ENCODE measurements around the gene ERLIN1. TPM values are rescaled to one million over a fixed set of nuclear protein-coding genes. Genes with fewer than 3 reads are reported as not detected.

Gene ERLIN1
- total RNA-seq, 2 donors from 2014 or later: 7.2 to 10.8 TPM

DNA sequence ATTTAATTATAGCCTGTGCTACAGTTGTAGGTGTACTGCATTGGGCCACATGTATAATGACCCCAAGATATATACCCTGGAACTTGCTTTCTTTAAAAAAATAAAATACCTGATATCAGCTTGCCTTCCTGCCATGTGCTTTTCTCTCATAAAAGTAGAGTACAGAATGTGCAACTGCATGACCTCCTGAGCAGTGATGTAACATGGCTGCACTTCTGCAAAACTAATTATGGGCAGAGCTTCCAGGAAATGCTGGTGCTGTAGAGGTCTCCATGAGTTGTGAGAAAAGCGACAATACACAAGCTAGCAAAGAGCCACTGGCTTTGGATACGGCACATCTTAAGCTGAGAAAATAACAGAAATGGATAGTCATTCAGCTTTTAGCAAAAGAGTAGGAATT, 6.5 kb upstream of the ERLIN1 start:
- TF ChIP-seq, protein P1, sequence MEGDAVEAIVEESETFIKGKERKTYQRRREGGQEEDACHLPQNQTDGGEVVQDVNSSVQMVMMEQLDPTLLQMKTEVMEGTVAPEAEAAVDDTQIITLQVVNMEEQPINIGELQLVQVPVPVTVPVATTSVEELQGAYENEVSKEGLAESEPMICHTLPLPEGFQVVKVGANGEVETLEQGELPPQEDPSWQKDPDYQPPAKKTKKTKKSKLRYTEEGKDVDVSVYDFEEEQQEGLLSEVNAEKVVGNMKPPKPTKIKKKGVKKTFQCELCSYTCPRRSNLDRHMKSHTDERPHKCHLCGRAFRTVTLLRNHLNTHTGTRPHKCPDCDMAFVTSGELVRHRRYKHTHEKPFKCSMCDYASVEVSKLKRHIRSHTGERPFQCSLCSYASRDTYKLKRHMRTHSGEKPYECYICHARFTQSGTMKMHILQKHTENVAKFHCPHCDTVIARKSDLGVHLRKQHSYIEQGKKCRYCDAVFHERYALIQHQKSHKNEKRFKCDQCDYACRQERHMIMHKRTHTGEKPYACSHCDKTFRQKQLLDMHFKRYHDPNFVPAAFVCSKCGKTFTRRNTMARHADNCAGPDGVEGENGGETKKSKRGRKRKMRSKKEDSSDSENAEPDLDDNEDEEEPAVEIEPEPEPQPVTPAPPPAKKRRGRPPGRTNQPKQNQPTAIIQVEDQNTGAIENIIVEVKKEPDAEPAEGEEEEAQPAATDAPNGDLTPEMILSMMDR (IDR thresholded peaks at IDR 0.05): no peak
- DNase-seq (ENCODE audit: low spot score): no peak
- Histone ChIP-seq H3K27me3 (no peaks in the 10 kb centered on the region), H3K9me3 (no peaks in the 10 kb centered on the region), H3K27ac (no peak overlapping the region), H3K36me3 (peaks cover 46% of the 10 kb centered on the region), H3K4me1 (peaks cover 0 to 10% of the 10 kb centered on the region in 2 donors), H3K4me3 (no peak overlapping the region)

DNA sequence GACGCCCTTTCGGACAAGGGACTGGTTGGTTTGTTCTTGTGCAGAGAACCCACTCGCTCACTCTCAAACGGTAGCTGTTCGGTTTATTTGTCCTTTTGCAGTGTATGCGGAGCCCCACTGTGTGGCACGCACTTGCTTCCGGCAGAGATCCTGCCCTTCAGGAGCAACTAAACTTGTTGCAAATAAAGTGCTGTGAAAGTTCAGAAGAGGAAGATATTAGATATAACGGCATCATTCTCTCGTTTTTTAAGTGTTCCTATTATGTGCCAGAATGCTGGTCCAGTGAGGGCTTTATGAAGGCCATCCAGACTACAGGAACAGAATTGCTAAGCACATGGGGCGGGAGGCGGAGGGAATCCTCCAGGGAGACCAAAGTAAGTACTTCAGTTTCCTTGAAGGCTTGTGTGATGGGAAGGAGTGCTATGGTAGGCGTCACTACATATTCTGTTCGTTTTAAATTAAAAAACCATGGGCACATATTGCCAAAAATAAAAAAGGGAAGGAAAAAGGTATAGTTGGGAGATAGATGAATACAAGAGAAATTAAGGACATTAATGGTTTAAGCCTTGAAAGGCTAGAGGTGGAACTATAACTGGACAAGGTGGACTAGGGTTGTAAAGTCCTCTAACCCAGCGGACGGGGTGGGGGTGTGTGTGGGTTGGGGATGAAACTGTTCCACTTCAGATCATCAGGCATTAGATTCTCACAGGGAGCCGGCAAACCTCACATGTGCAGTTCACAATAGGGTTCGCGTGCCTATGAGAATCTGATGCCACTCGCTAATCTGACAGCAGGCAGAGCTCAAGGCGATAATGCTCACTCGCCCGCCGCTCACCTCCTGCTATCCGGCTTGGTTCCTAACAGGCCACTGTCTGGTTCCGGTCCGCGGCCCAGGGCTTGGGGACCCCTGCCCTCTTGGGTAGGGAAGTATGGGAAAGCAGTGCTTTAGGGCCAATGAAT, 704 bp upstream of the ERLIN1 start:
- TF ChIP-seq, protein P1 (IDR thresholded peaks at IDR 0.05): no peak
- Histone ChIP-seq H3K27ac (peak overlapping the region; percentile 86 to 89), H3K36me3 (peaks cover 17% of the 10 kb centered on the region), H3K4me1 (peaks cover 0 to 26% of the 10 kb centered on the region in 2 donors), H3K4me3 (peak overlapping the region; percentile 86 to 93), H3K9me3 (no peaks in the 10 kb centered on the region), H3K27me3 (no peaks in the 10 kb centered on the region)
- peak; percentile 68 for DNase-seq (ENCODE audit: low spot score)

DNA sequence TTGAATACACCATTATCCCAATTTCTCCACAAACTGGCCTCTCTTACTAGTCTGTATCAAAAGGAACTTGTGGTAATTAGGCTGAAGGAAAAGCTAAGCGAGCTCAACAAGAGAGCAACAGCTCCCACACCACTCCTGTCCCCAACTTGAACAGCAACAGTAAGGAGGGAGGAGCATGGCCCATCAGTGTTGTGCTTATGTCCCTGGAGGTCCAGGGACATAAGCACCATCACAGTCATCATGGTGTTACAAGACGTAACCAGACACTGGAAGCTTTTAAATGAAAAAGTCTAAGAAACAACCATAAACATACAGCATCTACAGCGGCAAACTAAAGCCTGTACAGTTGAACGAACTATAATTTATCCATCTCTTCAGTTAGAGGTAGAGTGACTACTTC, 989 bp downstream of the ERLIN1 start:
- no peak for DNase-seq (ENCODE audit: low spot score)
- Histone ChIP-seq H3K27ac (peak overlapping the region; percentile 86 to 89), H3K4me1 (peaks cover 0 to 26% of the 10 kb centered on the region in 2 donors), H3K27me3 (no peaks in the 10 kb centered on the region), H3K9me3 (no peaks in the 10 kb centered on the region), H3K4me3 (peak overlapping the region; percentile 86 to 93), H3K36me3 (peaks cover 2% of the 10 kb centered on the region)
- TF ChIP-seq, protein P1 (IDR thresholded peaks at IDR 0.05): no peak

DNA sequence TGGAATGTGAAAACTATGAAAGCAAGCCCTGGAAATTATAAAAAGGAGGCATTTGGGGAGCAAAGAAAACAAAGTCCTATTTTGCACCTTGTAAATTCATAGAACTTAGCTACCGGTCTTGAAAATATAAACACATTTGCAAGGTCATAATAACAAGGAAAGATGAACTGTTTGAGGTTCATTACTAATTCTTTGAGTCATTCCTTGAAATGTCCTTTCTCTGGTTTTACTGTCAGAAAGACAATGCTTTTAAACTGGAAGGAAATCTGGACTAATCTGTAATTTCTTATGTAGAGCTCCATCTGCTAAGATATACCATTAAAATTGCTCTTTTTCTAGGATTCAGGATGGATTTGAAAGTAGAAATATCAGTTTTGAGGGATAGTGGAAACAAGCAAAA, 1.4 kb downstream of the ERLIN1 start:
- TF ChIP-seq, protein P1 (IDR thresholded peaks at IDR 0.05): no peak

DNA sequence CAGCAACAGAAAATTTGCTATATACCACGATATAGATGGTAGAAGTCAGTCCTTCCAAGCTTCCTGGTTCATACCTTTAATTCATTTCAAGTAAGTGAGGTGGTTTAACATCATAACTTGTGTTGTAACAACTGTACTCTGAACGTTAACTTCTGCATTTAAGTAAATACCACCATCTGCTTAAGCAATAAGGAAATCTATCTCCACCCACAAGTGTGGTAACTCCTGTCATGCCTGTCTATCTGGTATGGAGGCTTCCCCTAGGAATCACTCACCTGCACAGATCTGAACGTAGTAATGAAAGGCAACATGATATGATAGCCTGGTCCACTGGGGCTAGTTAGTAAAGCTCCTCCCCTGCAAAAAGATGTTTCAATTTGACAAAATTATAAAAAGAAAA, 2.3 kb downstream of the ERLIN1 start:
- DNase-seq (ENCODE audit: low spot score): no peak
- H3K9me3 ChIP-seq: no peaks in the 10 kb centered on the region
- peaks cover 1% of the 10 kb centered on the region for H3K36me3 ChIP-seq
- no peak overlapping the region for H3K27ac ChIP-seq
- TF ChIP-seq, protein P1 (IDR thresholded peaks at IDR 0.05): no peak
- no peaks in the 10 kb centered on the region for H3K27me3 ChIP-seq
- no peak overlapping the region for H3K4me3 ChIP-seq
- H3K4me1 ChIP-seq: peaks cover 0 to 26% of the 10 kb centered on the region in 2 donors

More for the DNA sequence above, 1.4 kb downstream of the ERLIN1 start:
- Histone ChIP-seq H3K4me1 (peaks cover 0 to 26% of the 10 kb centered on the region in 2 donors), H3K27ac (peak overlapping the region in 1 of 2 donors; percentile 86), H3K9me3 (no peaks in the 10 kb centered on the region), H3K27me3 (no peaks in the 10 kb centered on the region), H3K4me3 (peak overlapping the region in 1 of 2 donors; percentile 93), H3K36me3 (no peaks in the 10 kb centered on the region)
- DNase-seq (ENCODE audit: low spot score): no peak
